NB4 (cell line): ENCODE results near the gene SUSD4.

ENCODE experiments used
- DNase-seq: peaks from one replicate; pipeline ENCODE4 v3.0.0; 2010; ENCODE audit warnings: low read depth
- H3K4me3 ChIP-seq: one replicate; pipeline ENCODE4 v1.5.1; 2011; ENCODE audit warnings: mild to moderate bottlenecking, low read depth, low read length, moderate library complexity
- MYC ChIP-seq: IDR thresholded peaks from 2 replicates; pipeline ENCODE4 v1.6.1; 2011; ENCODE audit warnings: low read depth, low read length
- POLR2A ChIP-seq: IDR thresholded peaks from 2 replicates; pipeline ENCODE4 v1.6.1; 2011; ENCODE audit warnings: mild to moderate bottlenecking; ENCODE audit not compliant: insufficient read length; ENCODE audit errors: extremely low read depth
- TF ChIP-seq, protein P1 (sequence below): IDR thresholded peaks from one replicate; pipeline ENCODE4 v1.5.1; 2012; ENCODE audit warnings: low read depth, low read length
- TF ChIP-seq, protein P2 (sequence below): IDR thresholded peaks from 2 replicates; pipeline ENCODE4 v1.6.1; 2011; ENCODE audit warnings: low read depth, low read length

The SUSD4 gene

DNA sequence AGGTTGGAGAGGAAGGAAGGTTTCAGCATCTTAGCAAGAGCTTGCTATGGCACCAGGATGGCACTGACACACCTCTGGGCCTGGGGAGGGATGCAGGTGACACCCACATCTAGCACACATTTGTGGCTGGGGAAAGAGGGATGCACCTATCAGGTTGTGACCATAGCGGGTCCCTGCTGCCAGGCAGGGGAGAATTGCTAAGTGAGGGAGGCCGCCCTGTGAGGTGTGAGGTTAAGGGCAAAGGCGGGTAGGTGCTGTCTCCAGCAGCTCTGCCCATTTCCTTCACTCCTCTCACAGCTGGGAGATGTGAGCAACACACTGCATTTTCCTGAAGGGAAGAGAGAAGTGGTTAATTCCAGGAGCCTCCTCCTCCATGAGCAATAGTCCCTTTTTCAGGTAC is 137.7 kb downstream of the SUSD4 start:
- no peak for DNase-seq
- H3K4me3 ChIP-seq = no peak overlapping the region
- TF ChIP-seq MYC = no peak
- TF ChIP-seq, protein P1, sequence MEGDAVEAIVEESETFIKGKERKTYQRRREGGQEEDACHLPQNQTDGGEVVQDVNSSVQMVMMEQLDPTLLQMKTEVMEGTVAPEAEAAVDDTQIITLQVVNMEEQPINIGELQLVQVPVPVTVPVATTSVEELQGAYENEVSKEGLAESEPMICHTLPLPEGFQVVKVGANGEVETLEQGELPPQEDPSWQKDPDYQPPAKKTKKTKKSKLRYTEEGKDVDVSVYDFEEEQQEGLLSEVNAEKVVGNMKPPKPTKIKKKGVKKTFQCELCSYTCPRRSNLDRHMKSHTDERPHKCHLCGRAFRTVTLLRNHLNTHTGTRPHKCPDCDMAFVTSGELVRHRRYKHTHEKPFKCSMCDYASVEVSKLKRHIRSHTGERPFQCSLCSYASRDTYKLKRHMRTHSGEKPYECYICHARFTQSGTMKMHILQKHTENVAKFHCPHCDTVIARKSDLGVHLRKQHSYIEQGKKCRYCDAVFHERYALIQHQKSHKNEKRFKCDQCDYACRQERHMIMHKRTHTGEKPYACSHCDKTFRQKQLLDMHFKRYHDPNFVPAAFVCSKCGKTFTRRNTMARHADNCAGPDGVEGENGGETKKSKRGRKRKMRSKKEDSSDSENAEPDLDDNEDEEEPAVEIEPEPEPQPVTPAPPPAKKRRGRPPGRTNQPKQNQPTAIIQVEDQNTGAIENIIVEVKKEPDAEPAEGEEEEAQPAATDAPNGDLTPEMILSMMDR = no peak
- no peak for TF ChIP-seq POLR2A
- TF ChIP-seq, protein P2, sequence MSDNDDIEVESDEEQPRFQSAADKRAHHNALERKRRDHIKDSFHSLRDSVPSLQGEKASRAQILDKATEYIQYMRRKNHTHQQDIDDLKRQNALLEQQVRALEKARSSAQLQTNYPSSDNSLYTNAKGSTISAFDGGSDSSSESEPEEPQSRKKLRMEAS = no peak

DNA sequence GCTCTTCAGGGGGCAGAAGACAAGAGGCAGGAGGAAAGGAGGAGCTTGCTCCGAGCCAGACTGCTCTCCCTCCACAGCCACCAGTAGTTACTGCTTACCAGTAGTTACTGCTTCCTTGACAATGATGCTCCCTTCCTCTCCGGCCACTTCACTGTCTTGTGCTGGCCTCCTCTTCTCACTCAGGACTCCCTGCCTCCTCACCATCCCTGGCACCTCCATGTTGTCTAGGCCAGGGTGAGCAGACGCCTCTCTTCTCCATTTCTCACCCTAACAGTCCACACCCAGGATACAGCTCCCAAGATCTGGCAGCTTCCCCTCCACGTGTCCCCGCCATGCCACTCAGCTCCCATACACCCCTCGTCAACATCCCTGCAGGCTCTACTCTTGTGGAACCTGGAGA is 138.5 kb downstream of the SUSD4 start:
- DNase-seq = no peak
- TF ChIP-seq, protein P2 = no peak
- TF ChIP-seq MYC = no peak
- TF ChIP-seq, protein P1 = no peak
- no peak for TF ChIP-seq POLR2A
- H3K4me3 ChIP-seq = no peak overlapping the region

DNA sequence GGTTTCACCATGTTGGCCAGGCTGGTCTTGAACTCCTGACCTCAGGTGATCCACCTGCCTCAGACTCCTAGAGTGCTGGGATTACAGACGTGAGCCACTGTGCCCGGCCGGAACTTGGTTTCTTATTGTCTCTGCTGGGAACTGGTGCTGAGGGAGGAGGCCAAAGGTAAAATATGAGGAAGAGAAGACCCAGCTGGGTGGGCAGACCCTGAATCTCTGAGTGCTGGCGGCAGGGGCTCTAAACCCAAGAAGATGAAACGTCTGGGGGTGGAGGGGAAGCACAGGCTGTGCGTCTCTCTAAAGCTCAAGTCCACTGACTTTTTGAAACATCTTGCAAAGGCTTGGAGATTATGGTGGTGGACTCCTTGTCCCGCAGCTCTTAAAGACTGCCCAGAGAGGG is 138.9 kb downstream of the SUSD4 start:
- TF ChIP-seq, protein P1 = no peak
- TF ChIP-seq MYC = no peak
- no peak for TF ChIP-seq POLR2A
- TF ChIP-seq, protein P2 = no peak
- no peak overlapping the region for H3K4me3 ChIP-seq
- DNase-seq = no peak

DNA sequence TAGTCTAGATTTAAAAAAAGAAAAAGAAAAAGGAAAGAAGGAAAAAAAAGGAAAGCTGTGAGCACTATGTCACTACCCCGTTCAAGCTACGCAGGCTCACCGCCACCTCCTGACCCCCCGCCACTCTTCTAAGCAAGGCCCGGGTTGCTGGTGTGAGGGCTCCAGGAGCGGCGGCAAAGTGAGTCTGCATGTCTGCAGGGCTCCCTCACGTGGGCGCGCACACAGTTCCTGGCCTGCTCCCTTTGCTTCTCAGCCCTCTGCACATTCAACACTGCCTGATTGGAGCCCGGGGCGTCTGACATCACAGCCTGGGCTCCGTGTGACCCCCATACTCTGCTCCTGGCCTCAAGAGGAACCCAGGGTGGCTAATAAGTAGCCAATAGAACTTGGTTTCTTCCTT is 139.5 kb downstream of the SUSD4 start:
- TF ChIP-seq MYC = no peak
- TF ChIP-seq, protein P1 = no peak
- TF ChIP-seq POLR2A = no peak
- TF ChIP-seq, protein P2 = no peak
- DNase-seq = peak; percentile 4
- no peak overlapping the region for H3K4me3 ChIP-seq

DNA sequence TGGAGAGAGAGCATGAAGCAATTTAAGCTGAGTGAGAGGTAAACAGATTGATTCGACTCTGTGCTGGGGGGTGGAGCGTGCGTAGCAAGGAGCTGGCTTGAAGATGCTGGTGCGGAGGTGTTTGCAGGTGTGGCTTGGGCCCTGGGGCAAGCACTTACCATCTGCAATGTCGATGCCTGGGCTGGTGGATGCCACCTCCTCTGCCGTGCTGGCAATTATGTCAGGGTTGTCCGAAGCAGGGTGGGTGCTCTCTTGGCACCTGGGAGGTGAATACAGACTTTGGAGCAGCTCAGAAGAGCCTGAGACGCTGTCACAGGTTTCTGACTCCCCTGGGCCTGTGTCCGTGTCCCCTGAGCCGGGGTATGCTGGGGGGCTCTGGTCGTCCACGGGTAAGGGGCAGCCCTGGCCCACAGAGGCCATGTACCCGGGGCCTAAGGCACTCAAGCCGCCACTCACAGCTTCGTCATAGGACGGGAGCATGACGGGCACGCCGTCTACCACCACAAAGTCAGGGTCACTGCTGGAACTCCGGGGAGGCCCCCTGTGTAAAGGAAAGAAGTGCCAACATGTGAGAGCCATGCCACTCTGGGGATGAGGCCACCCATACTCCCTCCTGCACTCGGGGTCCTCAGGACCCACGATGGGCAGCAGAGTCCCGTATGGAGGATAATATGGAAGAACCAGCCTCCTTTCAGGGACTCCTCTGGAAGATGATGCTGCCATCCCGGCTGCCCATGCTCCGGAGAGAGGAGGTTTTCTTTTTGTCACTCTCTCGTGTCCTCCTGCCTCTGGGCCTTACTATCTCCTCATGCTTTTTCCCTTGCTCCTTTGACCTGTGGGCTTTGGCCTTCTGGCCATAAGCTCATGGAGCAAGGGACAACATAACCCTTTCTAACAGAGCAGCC is 140.6 kb downstream of the SUSD4 start:
- TF ChIP-seq, protein P1 = no peak
- TF ChIP-seq MYC (no peak), POLR2A (no peak)
- TF ChIP-seq, protein P2 = no peak
- DNase-seq = no peak
- no peak overlapping the region for H3K4me3 ChIP-seq
